GM18508 (cell line): ENCODE data around the gene SDR9C7.
"Not testable (repeated sequence)": the region's sequence is repeated elsewhere in the genome, so short reads cannot be mapped to it uniquely, and the experiment has no call there.

Experiments used
- ATAC-seq: cut with Tn5 transposase; IDR thresholded peaks from one replicate; pipeline ENCODE4 v1.9.1; 2021; ENCODE audit warnings: moderate number of reproducible peaks; ENCODE audit not compliant: insufficient read depth, unreplicated experiment

The SDR9C7 gene

GRCh38 chr12:56880125-56880992 is 53.8 kb downstream of the SDR9C7 start:
- no peak for ATAC-seq

GRCh38 chr12:56879240-56880124 is 54.7 kb downstream of the SDR9C7 start:
- ATAC-seq: not testable (repeated sequence)

GRCh38 chr12:56878010-56878339 is 56.2 kb downstream of the SDR9C7 start:
- ATAC-seq: no peak

GRCh38 chr12:56877195-56878009 is 56.8 kb downstream of the SDR9C7 start:
- ATAC-seq: no peak

- ATAC-seq: no peak
Observed at GRCh38 chr12:56874821-56875220, 59.4 kb downstream of the SDR9C7 start.

GRCh38 chr12:56873382-56873781 is 60.8 kb downstream of the SDR9C7 start:
- no peak for ATAC-seq
